Cerebellar nuclear complex (tissue), 1 donor: ENCODE results near the gene EME1.
A peak's percentile ranks its signal among the peaks of the same experiment; 100 is the strongest.

ENCODE experiments used
- DNase-seq, 2 experiments: peaks; one replicate each; lab custom pipeline; 2025; lab: John Stamatoyannopoulos, UW

Gene EME1

DNA sequence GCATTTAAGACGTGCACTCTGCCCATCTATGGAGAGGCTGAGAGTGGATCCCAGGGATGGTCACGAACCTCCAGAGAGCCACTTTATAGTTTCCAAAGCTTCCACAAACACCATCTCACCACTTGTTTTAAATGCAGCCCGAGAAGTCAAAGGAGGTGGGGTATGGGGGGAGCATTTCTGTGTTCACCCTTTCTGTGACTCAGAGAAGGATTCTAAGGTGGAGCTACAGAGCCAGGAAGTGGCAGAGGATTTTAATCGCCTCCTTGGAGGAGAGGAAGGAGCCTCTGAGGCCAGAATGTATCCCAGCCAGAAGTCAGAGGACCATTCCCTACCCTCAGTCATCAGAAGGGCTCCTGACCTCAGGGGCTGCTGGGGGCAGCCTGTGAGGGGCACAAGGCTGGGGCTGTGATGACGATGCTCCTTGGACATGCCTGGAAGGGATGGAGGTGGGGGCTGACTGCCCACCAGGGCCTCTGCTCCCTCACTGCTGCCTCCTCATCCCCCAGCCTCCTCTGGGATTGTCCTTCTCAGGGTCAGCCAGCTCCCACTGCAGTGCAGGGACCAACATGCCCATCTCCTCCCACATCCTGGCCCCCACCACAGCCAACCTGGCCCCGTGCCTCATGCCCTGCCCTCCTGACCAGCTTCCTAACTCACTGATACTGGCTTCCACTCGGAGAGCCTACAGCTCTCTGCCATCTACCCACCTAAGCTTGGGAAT lies 24.3 kb upstream of the EME1 start:
- DNase-seq = no peak

DNA sequence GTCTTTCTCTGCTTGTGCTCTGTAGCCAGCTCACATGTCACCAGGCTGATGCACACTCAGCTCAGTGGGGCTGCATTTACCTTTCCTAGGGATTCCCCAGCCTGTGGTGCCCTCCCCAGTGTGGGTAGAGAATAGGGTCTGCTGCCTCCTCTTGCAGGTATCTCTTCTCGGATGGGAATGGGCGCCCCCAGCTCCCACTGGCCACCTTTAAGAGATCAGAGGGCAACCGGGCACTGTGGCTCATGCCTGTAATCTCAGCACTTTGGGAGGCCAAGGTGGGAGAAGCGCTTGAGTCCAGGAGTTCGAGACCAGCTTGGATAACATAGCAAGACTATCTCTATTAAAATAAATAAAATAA lies 23.8 kb upstream of the EME1 start:
- DNase-seq = no peak

DNA sequence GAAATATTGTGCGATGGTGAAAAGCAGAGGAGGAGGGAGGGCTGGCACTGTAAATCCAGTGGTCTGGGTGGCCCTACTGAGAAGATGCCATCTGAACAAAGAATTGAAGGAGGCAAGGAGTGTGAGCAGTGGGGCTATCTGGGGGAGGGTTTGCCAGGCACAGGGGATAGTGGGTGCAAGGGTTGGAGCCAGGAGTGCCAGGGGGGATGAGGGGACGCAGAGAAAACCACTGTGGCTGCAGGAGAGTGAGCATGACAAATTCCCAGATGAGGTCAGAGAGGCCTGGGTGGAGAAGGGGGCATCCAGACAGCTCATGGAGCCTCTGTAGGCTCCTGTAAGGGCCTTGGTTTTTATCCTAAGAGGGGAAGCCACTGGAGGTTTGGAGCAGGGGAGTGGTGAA lies 22.3 kb upstream of the EME1 start:
- DNase-seq = no peak

DNA sequence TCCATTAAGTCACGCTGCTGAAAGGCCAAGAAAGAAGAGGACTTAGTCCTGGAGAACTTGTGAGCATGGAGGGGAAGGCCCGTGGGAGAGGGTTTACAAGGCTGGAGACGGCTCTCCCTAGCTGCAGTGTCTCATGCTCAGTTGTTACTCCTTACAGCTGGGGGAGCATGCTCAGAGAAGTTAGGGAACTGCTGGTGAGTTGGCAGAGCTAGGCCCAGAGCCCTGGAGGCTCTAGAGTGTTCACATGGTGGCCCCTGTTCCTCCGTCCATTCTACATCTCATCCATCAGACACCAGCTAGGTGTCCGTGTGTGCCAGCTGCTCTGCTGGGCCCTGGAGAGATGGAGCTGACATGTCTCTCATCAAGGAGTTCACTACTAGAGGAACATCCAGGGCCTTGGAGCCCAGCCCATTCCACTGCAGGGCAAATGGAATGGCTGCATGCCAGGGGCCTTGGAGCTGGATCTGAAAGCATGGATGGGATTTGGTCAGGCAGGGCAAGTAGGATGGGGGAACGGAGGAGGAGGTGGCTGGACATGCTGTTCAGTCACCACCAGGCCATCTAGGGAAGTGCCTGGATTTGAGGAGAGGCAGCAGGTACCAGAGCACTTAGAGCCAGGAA lies 20.8 kb upstream of the EME1 start:
- no peak for DNase-seq

DNA sequence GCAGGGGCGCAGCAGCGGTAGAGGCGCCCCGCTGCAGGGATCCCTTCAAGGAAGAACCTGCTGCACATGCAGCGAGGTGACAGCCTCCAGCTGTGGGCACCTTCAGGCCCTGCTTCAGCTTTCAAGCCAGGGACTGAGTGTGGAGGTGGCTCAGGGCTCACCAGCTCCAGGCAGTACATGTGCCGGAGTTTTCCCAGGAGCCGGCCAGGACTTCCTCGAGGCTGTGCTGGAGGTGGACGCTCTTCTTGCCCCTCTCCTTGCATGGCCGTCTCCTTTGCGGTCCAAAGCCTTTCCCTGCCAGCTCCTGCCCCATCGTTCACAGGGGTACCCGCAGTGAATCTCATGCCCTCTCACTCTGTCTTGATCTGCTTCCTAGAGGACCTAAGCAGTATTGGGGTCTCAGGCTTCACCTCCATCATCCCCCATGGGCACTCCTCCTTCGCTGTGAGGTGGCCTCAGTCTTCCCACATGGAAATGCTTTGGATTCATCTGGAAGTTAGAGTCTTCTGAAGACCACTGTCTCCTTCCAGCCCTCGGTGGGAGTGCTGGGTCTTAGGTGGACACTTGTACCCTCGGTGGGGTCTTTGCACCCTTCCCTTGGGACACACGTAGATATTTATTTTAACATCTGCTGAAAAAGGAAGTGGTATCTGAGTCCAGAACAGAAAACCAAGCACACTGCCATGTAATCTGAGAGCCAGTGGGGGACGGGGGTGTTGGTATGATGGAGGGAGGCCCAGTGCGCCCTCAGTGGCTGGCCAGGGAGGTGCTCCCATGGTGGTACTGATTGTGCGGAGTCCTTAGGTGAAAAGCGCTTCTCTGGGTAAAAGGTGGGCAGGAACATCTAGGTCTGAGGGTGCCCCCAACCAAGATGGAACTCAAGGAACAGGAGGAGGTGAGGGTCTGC lies 20.1 kb upstream of the EME1 start:
- no peak for DNase-seq

GRCh38 chr17:50353600-50354195 lies 19.3 kb upstream of the EME1 start:
- no peak for DNase-seq

DNA sequence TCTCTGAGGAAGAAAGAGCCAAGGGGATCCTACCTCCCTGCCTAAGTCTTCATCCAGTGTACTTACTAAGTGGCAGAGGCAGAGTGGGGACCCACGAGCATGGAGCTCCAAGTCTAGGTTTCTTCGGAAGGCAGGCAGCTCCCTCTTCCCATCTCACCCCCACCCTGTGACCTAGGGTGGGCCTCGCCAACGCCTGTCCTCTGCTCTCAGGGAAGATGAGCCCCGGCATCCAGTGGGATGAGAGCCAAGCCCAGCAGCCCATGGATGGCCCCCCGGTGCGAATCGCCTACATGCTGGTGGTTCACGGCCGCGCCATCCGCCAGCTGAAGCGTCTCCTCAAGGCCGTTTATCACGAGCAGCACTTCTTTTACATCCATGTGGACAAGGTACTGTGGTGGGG lies 18.8 kb upstream of the EME1 start:
- no peak for DNase-seq

GRCh38 chr17:50354776-50355175 lies 18.3 kb upstream of the EME1 start:
- no peak for DNase-seq

GRCh38 chr17:50355336-50355700 lies 17.7 kb upstream of the EME1 start:
- no peak for DNase-seq

DNA sequence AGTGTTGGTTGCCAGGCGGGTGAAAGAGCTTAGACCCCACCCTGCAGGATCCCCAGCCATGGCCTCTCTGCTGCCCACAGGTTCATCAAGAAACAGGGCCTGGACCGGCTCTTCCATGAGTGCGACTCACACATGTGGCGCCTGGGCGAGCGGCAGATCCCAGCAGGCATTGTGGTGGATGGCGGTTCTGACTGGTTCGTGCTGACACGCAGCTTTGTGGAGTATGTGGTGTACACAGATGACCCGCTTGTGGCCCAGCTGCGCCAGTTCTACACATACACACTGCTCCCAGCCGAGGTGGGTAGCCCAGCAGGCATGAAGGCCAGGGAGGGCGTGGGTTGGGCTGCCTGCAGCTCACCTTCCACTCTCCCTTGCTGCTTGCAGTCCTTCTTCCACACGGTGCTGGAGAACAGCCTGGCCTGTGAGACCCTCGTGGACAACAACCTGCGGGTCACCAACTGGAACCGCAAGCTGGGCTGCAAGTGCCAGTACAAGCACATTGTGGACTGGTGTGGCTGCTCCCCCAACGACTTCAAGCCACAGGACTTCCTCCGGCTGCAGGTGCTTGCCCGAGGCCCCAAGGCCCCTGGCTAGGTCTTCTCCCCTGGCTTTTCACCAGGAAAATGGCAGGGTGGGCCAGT lies 17.2 kb upstream of the EME1 start:
- no peak for DNase-seq

DNA sequence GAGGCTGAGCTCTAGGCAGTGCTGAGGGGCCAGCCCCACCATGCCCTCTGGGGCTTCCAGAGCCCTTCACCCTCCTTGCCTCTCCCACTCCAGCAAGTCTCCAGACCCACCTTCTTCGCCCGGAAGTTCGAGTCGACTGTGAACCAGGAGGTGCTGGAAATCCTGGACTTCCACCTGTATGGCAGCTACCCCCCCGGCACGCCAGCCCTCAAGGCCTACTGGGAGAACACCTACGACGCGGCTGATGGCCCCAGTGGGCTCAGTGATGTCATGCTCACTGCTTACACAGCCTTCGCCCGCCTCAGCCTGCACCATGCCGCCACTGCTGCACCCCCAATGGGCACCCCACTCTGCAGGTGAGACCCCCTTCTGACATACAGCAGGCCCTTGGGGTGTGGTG lies 16.6 kb upstream of the EME1 start:
- no peak for DNase-seq

DNA sequence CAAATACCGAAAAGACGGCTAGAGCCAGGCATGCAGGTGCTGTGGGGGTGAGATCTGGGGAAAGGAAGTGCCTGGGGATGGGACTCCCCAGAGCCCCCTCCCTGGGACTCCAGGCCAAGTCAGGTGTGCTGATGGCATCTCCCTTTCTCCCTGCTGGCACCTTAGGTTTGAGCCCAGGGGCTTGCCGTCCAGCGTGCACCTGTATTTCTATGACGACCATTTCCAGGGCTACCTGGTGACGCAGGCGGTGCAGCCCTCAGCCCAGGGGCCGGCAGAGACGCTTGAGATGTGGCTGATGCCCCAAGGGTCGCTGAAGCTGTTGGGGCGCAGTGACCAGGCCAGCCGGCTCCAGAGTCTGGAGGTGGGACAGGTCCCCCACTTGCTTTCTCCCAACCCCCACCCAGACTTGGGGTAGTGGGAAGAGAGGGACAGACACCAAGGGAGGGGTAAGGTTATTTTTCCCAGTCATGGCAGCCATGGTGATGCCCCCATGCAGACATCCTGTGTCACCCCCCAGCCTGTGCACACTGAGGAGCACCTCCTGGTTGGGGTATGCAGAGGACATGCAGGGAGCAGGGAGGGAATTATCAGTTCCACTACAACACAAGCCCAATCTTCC lies 16.0 kb upstream of the EME1 start:
- no peak for DNase-seq

DNA sequence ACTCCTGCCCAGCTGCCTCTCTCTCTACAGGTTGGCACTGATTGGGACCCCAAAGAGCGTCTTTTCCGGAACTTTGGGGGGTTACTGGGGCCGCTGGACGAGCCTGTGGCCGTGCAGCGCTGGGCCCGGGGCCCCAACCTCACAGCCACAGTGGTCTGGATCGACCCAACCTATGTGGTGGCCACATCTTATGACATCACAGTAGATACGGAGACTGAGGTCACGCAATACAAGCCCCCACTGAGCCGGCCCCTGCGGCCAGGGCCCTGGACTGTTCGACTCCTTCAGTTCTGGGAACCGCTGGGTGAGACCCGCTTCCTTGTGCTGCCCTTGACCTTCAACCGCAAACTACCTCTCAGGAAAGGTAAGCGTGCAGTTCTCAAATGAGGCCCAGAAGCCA lies 14.9 kb upstream of the EME1 start:
- DNase-seq = no peak

DNA sequence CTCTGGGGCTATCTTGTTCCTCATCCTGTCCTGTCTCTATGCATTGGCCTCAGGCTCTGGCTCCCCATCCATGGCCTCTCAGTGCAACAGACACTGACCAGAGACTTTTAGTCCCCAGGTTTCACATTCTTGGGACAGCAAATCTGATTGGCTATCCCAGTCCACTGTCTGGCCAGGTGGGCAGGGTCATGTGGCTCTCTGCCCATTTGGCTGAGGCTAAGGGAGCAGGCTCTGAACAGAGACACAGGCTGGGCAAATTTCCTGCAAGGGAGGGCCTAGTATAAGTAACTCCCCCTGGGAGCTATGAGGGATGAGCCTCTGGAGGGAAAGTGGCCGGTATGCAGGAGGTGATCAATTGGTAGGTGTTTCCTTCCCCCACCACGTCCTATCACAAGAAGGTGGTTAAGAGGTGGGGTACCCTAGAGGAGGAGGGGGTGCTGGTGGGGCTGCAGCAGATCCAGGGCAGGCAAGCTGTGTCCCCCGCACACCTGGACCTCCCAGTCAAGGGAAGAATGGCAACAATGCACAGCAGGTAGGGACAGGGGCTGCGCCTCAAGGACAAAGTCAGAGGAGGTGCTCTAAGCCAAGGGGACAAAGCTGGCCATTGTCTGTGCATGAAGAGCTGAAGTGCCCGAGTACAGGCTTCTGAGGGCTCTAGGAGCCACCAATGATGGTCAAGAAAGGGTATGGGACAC lies 13.9 kb upstream of the EME1 start:
- DNase-seq = no peak

DNA sequence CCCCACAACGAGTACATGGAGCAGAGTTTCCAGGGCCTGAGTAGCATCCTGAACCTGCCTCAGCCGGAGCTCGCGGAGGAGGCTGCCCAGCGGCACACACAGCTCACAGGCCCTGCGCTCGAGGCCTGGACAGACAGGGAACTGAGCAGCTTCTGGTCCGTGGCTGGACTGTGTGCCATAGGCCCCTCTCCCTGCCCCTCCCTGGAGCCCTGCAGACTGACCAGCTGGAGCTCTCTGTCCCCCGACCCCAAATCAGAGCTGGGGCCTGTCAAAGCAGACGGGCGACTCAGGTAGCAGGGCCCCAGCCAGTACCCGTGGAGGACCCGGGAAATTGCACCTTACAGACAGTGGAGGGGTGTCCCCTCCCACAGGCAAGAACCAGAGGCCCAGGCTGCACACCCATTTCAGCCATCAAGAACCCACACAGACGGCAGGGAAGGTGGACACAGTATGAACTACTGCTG lies 13.0 kb upstream of the EME1 start:
- no peak for DNase-seq

DNA sequence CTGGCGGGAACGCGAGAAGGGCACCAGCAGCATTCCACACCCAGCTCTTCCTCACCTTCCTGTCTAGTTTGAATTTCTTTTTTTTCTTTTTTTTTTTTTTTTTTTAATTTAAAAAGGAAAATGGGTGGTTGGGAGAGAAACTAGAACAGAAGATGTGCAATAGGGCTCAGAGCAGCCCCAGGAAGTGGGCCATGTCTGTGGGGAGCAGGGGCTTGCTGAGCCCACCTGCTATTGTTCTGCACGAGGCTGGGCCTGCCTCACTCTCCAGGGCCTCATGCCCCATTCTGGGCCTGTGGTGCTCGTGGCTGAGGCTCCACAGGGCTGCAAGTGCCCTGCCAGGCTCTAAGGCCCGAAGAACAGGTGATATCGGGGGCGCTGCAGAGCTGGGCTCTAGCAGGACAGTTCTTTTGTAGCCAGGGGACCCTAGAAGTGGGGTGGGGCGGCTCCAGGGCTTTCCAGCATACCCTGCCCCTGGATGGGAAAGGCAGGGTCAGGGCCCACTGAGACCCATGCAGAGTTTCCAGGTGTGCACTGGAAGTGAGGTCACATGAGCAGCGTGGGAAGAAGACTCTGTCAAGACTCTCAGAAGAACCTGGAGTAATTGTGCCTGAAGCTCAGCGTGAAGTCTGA lies 12.4 kb upstream of the EME1 start:
- no peak for DNase-seq

DNA sequence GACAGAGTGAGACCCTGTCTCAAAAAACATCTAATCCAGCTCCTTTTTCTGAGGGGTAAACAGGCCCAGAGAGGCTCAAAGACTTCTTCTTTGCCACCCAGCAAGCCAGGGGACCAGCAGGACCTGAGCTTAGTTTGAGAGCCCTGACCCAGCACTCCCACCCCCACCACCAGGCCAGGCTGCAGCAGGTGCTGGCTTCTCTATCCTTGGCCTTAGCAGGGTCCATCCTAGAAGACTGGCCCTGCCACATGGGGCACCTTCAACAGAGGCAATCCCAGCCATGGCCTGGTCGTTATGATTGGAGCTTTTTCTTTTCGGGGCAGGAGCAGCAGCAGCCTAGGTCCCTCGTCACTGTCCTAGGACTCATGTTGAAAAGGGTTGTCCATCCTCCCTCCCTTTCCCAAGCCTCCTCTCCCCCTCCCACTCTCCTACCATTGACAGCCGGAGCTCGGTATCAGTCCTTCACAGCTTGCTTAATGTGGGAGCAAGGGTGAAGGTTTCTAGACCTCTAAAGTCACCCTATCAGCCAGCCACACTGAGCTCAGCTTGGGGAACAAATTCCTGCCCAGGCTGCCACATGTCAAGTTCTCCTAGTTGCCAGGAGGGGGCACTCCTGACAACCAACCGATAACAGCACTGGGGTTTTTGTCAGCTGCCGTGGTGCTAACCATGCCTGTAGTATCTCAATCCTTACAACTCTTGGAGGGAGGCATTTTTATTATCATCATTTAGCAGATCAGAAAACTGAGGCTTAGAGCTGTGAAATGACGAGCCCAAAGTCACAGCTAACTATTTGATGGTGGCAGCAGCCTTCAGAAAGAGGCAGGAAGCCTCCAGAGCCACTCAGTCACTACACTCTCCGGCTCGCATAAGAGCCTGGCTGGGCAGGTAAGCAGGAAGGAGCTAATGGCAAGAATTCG lies 11.2 kb upstream of the EME1 start:
- DNase-seq = peak in 1 of 2 experiments; percentile 12

GRCh38 chr17:50362661-50363060 lies 10.4 kb upstream of the EME1 start:
- no peak for DNase-seq
